PC-9 (cell line): ENCODE results near the gene CDKN2C.

Source experiments
- EZH2 ChIP-seq: fragments of 200-600 bp; sonication (generic); IDR thresholded peaks from 2 replicates; pipeline ENCODE4 v1.8.0; 2017; ENCODE audit warnings: antibody characterized with exemption, low read depth
- TF ChIP-seq, protein P1 (sequence below): fragments of 200-600 bp; sonication (generic); conservative IDR thresholded peaks from 2 replicates; pipeline ENCODE4 v1.6.1; 2017; ENCODE audit warnings: mixed run types, antibody characterized with exemption, mild to moderate bottlenecking, moderate library complexity

DNA sequence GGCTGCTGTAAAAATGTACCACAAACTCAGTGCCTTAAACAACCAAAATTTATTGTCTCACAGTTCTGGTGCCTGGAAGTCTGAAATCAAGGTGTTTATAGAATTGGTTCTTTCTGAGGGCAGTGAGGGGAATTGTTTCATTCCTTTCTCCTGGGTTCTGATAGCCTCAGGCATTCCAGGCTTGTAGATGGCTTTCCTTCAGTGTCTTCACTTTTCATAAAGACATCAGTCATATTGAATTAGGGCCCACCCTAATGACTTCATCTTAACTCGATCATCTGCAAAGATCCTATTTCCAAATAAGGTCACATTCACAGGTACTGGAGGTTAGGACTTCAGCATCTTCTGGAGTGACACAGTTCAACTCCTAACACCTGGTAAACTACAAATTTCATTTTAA lies 15.0 kb downstream of the CDKN2C start:
- TF ChIP-seq, protein P1, sequence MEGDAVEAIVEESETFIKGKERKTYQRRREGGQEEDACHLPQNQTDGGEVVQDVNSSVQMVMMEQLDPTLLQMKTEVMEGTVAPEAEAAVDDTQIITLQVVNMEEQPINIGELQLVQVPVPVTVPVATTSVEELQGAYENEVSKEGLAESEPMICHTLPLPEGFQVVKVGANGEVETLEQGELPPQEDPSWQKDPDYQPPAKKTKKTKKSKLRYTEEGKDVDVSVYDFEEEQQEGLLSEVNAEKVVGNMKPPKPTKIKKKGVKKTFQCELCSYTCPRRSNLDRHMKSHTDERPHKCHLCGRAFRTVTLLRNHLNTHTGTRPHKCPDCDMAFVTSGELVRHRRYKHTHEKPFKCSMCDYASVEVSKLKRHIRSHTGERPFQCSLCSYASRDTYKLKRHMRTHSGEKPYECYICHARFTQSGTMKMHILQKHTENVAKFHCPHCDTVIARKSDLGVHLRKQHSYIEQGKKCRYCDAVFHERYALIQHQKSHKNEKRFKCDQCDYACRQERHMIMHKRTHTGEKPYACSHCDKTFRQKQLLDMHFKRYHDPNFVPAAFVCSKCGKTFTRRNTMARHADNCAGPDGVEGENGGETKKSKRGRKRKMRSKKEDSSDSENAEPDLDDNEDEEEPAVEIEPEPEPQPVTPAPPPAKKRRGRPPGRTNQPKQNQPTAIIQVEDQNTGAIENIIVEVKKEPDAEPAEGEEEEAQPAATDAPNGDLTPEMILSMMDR: no peak
- no peak for TF ChIP-seq EZH2
